Urinary bladder (tissue), 4 donors: ENCODE measurements around the gene PRIM2. TPM values are rescaled to one million over a fixed set of nuclear protein-coding genes. Genes with fewer than 3 reads are reported as not detected.
"Not testable (repeated sequence)": the region's sequence is repeated elsewhere in the genome, so short reads cannot be mapped to it uniquely, and the experiment has no call there.

Experiments
- DNase-seq: peaks from one replicate; pipeline ENCODE4 v3.0.0-alpha.2; 2015; ENCODE audit errors: extremely low spot score
- H3K27ac ChIP-seq: one replicate; pipeline ENCODE4 v1.5.1; 2013; ENCODE audit warnings: low read depth, mild to moderate bottlenecking, moderate library complexity
- H3K36me3 ChIP-seq: one replicate; pipeline ENCODE4 v1.6.1; 2013; ENCODE audit warnings: mild to moderate bottlenecking, moderate library complexity; ENCODE audit not compliant: insufficient read depth
- H3K4me1 ChIP-seq: one replicate; pipeline ENCODE4 v1.6.1; 2013; ENCODE audit warnings: mild to moderate bottlenecking, moderate library complexity; ENCODE audit not compliant: insufficient read depth
- H3K4me3 ChIP-seq: one replicate; pipeline ENCODE4 v1.5.1; 2013; ENCODE audit warnings: low read depth, low read length
- WGBS: extraction: QIAGEN DNeasy Blood & Tissue Kit; methylation state at CpG from one replicate; pipeline ENCODE4 v1.1.7; 2013; 5-methylcytosine and 5-hydroxymethylcytosine counted together
- polyA plus RNA-seq: library from polyadenylated mRNA; stranded (reverse); fragments of 200-250 nt; gene quantifications from one replicate; pipeline ENCODE4 v1.2.3, GENCODE V29; 2013
- total RNA-seq: library from RNA; depleted of rRNA; stranded (reverse); fragments of >200 nt; gene quantifications from one replicate; pipeline ENCODE4 v1.2.3, GENCODE V29; 2014
- donor health status: healthy with polysubstance abuse.
- donor health status: healthy.

PRIM2 gene
- total and polyA plus RNA-seq, 2 donors = 6.9 to 42.7 TPM

DNA sequence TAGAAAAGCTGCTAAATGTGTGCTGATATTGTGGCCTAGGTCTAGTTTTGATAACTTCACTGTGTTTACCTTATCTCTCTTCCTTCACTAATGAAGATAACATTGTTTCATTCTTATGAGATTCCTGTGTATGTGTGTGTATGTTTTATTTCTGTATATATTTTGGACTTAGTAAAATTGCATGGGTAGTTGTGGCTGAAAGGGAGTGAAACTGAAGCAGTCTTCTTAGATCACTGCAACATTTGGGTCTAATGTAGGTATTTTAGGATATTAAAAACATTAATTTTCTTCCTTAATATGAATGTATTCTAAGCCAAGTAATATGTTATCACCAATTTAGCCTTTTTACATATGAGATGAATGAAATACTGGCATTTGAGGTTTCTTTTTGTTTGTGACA, 114.3 kb downstream of the PRIM2 start:
- H3K4me1 ChIP-seq, H3K36me3 ChIP-seq, H3K4me3 ChIP-seq, DNase-seq, H3K27ac ChIP-seq: not testable (repeated sequence)

DNA sequence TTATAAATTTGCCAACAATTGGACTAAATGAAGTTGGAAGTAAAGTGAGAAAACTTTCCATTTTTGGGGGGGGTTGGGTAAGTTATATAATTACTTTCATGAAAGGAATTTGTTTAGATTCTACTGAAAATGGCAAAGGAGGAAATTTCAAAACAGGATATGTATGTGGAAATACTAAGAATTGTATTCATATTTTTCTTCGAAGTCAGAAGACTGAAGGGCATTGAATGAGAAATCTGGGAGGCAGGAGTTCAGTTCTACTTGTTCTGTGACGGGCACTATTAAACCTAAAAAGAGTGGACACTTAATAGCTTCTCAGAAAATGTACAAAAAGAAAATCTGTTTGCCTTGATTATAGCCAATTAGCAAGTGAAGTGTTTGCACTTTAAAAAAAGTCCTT, 114.7 kb downstream of the PRIM2 start:
- Histone ChIP-seq H3K36me3 (no peaks in the 10 kb centered on the region), H3K4me1 (no peaks in the 10 kb centered on the region), H3K4me3 (no peak overlapping the region), H3K27ac (no peak overlapping the region)
- WGBS = 58% methylated on average over 2 of the region's 2 CpGs
- no peak for DNase-seq

DNA sequence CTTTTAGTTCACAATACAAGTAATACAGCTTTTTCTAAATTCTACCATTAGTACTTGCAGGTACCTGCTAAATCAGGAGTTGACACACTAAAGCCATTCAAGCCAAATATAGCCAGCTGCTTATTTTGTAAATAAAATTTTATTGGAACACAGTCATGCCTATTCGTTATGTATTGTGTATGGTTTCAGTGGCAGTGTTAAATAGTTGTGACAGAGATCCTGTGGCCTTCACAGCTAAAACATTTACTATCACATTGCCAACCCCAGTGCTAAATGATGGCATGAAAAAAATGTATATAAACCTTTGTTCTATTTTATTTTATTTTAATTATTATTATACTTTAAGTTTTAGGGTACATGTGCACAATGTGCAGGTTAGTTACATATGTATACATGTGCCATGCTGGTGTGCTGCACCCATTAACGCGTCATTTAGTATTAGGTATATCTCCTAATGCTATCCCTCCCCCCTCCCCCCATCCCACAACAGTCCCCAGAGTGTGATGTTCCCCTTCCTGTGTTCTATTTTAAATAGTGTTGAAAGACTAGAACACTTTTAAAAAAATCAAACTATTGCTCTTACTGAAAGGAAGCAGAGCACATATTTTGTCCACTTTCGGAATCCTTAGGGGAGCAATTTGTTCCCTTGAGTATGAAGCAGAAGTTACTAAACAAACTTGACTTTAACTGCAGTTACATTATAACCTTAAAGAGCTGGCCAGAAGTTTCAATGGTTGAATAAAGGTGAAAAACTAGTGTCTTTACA, 115.7 kb downstream of the PRIM2 start:
- H3K4me1 ChIP-seq = no peaks in the 10 kb centered on the region
- no peak overlapping the region for H3K4me3 ChIP-seq
- WGBS = 83% methylated on average over 4 of the region's 4 CpGs
- DNase-seq = no peak
- peak overlapping the region; percentile 23 for H3K27ac ChIP-seq
- no peaks in the 10 kb centered on the region for H3K36me3 ChIP-seq

DNA sequence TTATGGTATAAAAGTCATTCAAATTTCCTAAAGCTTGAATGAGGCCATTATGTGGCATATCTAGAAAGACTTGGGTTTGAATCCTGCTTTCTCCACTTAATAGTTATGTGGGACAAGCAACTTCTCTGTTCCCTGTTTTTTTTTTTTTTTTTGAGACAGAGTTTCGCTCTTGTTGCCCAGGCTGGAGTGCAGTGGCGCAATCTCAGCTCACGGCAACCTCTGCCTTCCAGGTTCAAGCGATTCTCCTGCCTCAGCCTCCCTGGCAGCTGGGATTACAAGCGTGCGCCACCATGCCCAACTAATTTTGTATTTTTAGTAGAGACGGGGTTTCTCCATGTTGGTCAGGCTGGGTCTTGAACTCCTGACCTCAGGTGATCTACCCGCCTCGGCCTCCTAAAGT, 116.4 kb downstream of the PRIM2 start:
- H3K4me3 ChIP-seq, DNase-seq, H3K36me3 ChIP-seq, H3K4me1 ChIP-seq, H3K27ac ChIP-seq: not testable (repeated sequence)
- WGBS = 98% methylated on average over 9 of the region's 9 CpGs

DNA sequence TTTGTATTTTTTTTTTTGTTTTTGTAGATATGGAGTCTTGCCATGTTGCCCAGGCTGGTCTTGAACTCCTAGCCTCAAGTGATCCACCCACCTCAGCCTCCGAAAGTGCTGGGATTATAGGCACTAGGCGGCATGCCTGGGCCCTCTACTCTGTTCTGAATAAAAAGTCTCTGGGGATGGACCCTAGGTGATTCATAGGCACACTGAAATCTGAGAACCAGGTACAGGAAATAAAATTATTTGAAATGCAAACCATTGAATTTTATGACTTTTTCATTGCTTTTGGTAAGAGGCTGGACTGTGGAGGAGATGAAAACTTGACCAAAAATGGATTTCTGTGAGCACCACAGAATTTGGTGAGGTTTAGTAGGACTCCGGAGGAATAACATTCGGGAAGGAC, 117.5 kb downstream of the PRIM2 start:
- DNase-seq = no peak
- H3K4me3 ChIP-seq = no peak overlapping the region
- WGBS = 92% methylated on average over 4 of the region's 4 CpGs

DNA sequence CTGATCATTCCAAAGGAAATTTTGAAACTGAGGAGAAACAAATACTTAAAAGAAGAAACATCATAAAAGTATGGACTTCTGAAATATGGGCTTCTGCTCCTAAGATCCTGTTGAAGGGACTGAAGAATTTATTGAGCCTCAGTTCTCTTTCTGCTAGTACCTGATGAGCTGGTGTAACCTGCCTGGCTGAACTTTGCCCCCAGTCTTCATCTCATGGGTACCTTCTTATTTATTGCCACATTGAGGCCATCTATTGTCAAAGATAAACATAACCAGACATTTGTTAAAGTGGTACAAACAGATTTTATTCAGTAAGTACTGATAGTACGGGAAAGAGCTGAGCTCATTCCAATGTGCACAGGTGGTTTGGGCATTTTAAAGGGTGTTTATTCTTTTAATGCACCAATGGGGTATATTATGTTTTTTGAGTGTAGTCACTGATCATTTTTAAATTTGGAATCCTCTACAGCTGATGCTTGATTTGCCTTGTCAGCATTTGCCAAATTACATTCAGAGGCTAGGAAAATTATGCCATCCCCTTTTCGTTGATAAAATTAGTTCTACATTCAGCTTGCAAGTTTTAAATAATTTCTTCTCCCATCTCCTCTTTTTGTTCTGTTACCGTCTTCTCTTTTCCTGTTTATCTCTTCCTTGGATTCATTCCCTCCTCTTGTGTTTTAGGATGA, 118.2 kb downstream of the PRIM2 start:
- H3K4me1 ChIP-seq = no peaks in the 10 kb centered on the region
- H3K36me3 ChIP-seq = no peaks in the 10 kb centered on the region
- H3K27ac ChIP-seq = no peak overlapping the region
- no peak for DNase-seq
- WGBS = 60% methylated on average over 3 of the region's 3 CpGs
- H3K4me3 ChIP-seq = no peak overlapping the region

More for the DNA sequence above, 117.5 kb downstream of the PRIM2 start:
- Histone ChIP-seq H3K27ac (no peak overlapping the region), H3K4me1 (no peaks in the 10 kb centered on the region), H3K36me3 (no peaks in the 10 kb centered on the region)

DNA sequence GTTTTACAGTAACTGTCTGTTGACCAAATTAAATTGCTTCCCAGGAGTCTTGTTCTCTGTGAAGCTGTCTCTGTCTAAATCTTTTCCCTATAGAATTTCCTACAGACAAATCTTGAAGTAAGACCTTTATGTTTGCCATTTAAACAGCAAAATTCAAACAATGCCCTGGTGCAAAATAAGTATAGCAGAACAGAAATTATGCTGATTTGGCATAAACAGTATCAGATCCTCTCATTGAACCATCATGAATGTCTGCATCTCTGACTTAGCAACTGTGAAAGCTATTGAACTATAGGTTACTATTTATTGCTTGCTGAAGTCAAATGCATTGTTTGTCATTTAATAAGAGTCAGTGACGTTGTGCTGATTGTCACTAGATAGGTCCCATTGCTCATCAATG, 123.3 kb downstream of the PRIM2 start:
- not testable (repeated sequence) for H3K27ac ChIP-seq, DNase-seq, H3K4me3 ChIP-seq, H3K36me3 ChIP-seq, H3K4me1 ChIP-seq
- 81% methylated on average over 1 of the region's 1 CpG for WGBS

DNA sequence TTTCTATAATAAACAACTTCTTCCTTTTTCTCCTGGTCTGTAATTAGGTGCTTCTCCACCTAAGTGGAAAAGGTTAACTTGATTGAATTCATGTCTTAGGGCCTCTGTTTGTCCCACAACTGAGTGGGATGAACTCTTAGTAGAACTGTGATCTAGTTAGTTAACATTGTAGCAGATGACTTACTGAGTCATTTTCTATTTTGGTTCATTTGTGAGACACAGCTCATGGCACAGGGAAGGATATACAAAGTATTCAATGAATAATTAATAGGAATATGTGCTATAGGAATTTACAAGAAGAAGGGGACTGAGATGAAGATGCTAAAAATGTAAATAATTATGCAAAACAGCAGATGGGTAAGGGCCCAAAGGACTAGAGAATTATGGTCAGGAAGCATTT, 124.7 kb downstream of the PRIM2 start:
- H3K36me3 ChIP-seq, H3K4me1 ChIP-seq, H3K27ac ChIP-seq, DNase-seq, H3K4me3 ChIP-seq: not testable (repeated sequence)

DNA sequence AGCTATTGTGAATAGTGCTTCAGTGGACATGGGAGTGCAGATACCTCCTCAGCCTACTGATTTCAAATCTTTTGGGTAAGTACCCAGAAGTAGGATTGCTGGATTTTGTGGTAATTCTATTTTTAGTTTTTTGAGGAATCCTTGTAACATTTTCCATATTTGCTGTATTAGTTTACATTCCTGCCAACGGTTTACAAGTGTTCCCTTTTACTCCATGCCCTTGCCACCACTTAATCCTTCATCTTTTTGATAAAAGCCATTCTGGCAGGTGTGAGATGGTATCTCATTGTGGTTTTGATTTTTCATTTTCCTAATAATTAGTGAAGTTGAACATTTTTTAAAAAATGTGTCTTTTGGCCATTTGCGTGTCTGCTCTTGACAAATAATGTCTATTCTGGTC, 125.8 kb downstream of the PRIM2 start:
- H3K4me3 ChIP-seq, H3K36me3 ChIP-seq, DNase-seq, H3K27ac ChIP-seq, H3K4me1 ChIP-seq: not testable (repeated sequence)
- 78% methylated on average over 2 of the region's 2 CpGs for WGBS

DNA sequence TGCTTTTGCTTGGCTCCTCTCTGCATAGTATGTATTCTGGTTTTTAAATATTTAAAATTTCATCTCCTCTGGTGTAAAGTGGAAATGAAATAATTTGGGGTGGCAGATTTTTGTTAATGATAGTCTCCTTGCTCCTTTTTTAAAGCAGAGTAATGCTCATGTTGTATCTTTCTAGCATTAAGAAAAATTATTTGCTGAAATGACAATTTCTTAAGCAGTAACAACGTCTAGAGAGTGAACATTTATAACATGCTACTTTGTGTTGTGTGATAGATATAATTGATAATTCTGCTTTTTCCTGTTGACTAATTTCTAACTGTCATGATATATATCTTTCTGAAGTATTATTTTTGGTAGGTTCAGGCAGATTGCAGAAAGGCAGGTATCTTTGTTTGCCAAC, 127.4 kb downstream of the PRIM2 start:
- not testable (repeated sequence) for H3K4me3 ChIP-seq, H3K27ac ChIP-seq, H3K4me1 ChIP-seq, DNase-seq, H3K36me3 ChIP-seq
- WGBS = 85% methylated on average over 1 of the region's 1 CpG

DNA sequence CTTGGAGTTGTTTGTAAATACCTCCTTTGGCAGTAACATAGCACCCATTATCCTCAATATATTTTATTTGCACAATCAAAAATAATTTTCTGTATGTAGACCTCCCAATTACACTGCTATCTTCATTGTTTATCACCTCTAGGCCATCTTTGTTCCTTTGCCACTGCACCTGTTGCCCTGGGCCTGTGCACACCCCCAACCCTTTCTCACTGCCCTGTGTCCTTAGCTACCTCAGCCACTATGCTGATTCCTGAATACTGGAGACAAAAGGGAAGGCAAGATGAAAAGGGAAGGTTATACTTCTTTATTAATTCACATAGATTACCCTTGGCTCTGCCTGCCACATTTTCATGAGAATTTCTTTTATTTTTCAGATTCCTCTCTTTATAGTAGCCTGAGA, 127.9 kb downstream of the PRIM2 start:
- H3K4me1 ChIP-seq, DNase-seq: not testable (repeated sequence)

DNA sequence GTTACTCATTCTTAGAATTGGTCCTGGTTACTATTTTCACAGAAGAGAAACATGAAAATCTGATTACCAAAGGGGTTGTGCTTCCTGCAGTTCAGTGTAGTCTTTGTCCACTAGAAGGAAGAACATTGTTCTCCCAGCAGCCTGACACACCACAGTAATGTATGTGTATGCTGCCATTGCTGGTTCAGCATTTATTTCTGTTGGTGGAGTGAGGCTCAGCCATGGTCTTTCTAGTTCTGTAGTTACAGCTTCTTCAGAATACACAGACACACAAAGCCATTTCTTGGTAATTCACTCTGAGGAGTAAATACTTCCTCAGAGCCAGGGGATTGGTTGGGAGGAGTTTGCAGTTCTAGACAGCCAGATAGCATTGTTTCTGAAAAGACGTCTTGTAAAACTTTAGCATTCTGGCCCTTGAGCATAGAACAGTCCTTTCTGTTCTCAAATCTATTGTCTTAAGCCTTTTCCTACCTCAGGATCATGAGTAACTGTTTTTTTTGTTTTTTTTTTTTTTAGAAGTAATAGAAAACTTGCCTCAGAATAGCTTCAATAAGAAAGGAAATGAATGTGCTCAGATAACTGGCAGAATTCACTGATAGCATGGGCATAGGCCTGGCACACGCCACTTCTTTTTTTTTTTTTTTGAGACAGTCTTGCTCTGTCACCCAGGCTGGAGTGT, 128.5 kb downstream of the PRIM2 start:
- not testable (repeated sequence) for H3K36me3 ChIP-seq, H3K4me1 ChIP-seq, H3K27ac ChIP-seq, DNase-seq, H3K4me3 ChIP-seq
- 58% methylated on average over 2 of the region's 2 CpGs for WGBS

More for the DNA sequence above, 127.9 kb downstream of the PRIM2 start:
- H3K4me3 ChIP-seq, H3K27ac ChIP-seq, H3K36me3 ChIP-seq: not testable (repeated sequence)

DNA sequence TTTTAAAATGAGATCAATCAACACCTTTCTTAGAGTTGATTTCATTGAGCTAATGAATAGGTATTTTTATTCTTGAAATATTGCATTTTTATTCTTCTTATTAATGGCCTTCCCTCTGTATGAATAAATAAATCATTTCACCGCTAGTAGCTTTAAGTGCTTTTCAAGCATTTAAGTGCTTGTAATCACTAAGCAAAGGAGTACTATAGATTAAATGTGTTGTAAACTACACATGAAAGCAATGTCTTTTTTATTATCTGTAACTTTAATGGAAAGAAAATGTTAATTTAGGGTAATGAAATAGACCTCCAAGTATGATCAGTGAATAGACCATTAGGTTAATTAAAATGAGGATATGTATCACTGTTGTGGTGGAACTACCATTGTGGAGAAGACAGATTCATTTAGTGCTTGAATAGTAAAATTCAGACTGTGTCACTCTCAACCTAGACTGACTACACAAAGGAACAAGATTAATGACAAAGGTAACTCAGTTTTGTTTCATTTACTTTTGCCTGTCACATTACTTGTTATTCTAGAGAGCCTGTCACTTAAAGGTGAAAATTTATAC, 132.2 kb downstream of the PRIM2 start:
- not testable (repeated sequence) for H3K27ac ChIP-seq, H3K36me3 ChIP-seq, H3K4me1 ChIP-seq, DNase-seq, H3K4me3 ChIP-seq
- 98% methylated on average over 1 of the region's 1 CpG for WGBS

DNA sequence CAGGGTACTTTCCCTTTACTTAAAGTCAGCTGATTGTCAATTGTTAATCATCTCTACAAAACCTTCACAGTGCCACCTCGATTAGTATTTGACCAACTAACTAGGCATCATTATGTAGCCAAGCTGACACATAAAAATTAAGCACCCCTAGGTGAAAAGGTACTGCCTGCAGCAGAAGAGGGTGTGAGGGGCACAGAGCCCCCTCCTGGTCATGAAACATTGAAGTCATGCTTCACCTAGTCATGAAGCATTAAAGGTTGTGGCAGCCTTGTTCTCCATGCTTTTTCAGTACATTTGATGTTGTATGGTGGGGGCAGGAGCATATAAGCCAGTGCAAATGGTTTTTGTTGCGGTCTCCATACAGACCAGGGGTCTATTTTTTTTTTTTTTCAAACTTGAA, 142.4 kb downstream of the PRIM2 start:
- H3K4me3 ChIP-seq, H3K36me3 ChIP-seq, H3K4me1 ChIP-seq, DNase-seq, H3K27ac ChIP-seq: not testable (repeated sequence)
- WGBS = 87% methylated on average over 2 of the region's 2 CpGs
